Fibroblast of gingiva (primary cell): ENCODE measurements around the gene IER3.

ENCODE experiments used
- DNase-seq: peaks from one replicate; pipeline ENCODE4 v3.0.0-alpha.2; 2011; ENCODE audit warnings: low read depth

IER3 gene, protein sequence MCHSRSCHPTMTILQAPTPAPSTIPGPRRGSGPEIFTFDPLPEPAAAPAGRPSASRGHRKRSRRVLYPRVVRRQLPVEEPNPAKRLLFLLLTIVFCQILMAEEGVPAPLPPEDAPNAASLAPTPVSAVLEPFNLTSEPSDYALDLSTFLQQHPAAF

DNA sequence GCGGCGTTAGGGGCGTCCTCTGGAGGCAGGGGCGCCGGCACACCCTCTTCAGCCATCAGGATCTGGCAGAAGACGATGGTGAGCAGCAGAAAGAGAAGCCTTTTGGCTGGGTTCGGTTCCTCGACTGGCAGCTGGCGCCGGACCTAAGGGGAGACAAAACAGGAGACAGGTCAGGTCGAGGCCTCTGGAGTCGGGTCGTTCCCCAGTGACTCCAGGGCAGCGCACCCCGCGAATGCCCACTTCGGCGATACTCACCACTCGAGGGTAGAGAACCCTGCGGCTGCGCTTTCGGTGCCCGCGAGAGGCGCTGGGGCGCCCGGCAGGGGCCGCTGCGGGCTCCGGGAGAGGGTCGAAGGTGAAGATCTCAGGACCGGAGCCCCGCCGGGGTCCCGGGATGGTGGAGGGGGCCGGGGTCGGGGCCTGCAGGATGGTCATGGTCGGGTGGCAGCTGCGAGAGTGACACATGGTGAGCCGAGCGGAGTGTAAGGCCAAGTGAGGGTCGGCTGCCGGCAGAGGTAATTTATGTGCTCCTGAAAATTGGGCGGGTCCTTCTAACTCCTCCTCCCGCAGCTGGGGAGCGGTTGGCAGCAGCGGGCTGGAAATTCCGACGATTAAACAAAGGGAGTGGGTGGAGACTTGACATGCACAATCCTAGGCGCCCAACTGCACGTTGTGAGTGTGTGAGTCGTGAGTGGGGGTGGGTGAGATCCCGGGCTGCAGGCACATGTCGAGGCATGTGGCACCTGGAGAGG, at the start of gene IER3:
IER3 (minus strand) TSS at position 494 of the 752 bp plus-strand sequence; CDS start at position 465, 29 bp downstream.
- peak; percentile 79 for DNase-seq

DNA sequence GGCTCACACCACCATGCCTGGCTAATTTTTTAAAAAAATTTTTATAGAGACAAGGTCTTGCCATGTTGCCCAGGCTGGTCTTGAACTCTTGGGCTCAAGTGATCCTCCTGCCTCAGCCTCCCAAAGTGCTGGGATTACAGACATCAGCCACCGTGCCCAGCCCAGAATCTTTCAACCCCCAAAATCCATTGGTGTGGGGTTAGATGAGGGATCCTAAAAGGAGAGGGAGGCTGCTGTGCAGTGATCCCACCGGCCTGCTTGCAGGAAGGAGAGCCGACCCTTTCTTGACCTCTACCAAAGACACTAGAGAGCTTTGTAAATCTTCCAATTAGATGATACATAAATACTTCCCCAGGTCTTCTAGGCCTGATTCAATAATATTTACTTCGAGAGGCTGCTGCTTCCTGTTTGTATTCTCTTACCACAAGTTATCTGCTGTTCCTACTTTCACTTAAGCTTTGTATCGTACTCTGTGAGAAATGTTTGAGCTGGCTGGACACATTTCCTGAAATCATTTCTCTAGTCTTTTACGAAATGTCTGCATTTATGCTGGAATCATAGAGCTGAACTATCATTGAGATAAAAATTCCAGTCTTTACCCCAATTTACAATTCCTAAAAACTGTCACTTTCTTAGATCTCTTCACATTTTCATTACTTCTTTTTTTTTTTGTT, 49.3 kb upstream of the IER3 start:
- peak; percentile 53 for DNase-seq

DNA sequence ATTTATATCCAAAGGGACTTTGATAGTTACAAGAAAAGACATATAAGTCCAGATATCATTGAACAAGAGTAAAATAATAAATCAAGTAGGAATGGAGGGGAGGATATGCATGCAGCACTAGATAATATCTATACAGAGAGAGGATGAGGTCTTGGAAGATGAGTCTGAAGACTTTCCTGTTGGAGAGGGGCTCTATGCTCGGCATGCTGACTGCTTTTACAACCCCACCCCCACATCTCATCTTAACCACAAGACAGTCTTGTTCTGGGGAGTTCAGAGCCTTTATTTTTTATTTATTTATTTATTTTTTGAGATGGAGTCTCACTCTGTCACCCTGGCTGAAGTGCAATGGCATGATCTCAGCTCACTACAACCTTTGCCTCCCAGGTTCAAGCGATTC, 48.4 kb upstream of the IER3 start:
- no peak for DNase-seq

DNA sequence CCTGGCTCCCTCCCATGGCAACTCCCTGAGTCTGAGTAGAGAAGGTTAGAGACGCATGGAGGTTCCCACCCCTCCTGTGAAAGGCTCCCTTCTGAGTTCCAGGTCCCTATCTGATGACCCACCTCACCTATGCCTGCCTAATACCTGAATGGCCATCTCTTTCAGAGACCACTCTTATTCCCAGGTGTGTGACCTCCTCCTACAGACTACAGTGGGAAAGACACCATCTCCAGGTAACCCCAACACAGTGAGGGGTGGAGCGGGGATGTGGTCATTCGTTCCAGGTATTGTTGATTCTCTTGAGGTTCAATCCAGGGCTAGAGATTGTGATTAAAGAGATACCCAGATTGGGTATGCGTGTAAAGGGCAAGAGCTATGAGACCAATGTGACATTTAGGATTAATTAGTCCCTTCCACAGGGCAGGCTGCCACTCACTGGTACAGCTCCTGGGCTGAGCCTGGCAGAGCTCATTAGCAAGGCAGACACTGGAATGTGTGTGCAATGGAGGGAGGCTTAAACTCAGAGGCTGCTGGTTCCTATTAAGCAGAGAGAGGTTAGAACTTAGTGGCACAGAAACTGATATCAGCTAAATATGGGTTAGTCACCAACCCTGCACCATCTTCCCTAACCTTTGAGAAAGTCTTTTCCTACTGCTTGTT, 46.5 kb upstream of the IER3 start:
- no peak for DNase-seq

DNA sequence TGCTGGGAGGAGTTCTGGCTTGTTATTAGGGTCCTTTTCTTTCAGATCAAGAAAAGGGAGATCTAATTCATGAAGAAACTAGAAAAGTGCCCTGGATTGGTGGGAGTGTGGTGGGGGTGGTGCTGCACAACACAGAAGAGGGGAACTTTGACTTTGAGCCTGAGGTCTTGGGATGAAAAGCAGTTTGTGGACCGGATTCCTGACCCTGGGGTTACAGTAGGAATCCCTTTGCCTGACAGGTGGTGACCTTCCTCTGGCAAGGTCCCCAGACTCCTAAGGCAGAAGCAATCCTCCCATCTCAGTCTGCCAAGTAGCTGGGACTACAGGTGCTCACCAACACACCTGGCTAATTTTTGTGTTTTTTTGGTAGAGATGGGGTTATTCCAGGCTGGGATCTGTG, 45.3 kb upstream of the IER3 start:
- no peak for DNase-seq

DNA sequence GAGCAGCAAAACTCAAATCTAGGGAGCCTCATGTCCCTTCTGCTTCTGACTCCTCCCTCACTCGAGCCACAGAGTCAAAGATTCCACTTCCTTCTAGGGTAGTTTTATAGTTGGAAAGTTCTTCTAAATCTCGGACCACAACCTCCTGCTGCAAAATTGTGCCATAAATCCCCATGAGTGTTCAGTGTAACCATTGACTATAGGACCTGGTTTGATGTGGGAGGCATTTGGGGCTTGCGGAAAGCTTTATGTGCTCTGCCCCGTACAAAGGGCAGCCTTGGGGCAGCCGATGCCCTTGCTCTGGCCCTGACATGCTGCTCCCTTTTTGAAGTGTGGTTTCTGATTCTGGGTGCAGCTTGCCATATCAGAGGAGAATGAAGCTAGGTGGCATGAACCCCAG, 43.6 kb upstream of the IER3 start:
- DNase-seq = peak; percentile 62

DNA sequence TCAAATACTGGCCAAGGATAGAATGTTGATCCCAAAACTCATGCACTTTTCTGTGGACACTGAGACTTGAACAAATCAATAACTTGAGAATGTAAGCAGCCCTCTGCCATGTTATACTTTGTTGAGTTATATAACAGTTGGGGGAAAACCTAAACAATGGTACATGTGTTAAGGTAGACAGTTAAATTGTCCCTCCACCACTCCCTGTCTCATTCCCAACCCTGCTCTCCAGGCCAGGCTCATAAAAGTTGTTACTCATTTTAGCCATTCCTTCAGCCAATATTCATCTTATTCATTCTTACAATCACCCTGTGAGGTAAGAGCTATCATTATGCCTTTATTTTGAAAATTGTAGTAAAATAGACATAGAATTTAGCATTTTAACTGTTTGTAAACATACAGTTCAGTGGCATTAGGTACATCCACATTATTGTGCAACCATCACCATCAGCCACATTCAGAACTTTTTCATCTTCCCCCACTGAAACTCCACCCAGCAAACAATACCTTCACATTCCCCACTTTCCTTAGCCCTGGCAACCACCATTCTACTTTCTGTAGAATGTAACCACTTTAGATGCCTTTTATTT, 38.2 kb upstream of the IER3 start:
- DNase-seq = no peak

DNA sequence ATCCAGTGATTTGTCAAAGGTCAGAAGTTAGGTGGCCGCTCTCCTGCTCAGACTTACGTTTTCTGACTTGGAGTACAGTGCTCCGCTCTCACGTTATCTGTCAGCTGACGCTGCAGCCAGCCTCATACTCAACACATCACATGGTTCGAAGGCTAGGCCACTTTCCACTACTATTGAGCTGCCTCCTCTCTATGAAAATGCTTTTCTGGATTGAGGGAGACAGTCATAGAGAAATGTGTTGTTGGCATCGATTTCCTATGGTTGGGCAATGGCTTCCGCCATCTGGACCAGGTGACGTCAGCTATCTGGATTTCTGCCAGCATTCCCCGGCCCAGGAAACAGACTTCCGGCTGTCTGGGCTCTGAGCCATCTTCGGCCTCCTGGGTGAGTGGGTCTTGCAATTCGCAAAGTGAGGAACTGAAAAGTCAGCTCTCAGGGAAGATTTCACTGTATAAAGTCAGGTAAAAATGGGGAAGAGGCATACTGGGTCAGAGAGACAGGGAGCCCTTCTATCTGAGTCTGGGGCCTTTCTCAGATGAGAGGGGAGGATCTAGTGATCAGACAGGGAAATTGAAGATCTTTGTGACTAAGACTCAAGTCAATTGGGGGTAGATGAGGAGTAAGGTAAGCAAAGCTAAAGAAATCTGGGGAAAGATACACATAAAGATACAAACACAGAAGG, 37.5 kb upstream of the IER3 start:
- peak; percentile 98 for DNase-seq

DNA sequence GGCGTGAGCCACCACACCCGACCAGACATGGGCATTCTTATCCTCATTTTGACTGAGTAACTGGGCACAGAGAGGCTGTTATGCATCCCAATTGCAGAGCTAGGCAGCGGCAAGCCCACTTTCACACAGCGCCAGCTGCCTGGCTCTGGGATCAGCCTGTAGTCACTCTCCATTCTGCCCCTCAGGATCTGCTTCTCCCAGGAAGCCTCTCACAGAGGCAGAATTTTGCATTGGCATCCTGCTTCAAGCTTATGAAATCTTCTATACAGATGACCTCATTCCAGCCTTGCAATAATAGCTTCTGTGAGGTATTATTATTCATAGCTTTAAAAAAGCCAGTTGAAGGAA, 37.0 kb upstream of the IER3 start:
- no peak for DNase-seq

DNA sequence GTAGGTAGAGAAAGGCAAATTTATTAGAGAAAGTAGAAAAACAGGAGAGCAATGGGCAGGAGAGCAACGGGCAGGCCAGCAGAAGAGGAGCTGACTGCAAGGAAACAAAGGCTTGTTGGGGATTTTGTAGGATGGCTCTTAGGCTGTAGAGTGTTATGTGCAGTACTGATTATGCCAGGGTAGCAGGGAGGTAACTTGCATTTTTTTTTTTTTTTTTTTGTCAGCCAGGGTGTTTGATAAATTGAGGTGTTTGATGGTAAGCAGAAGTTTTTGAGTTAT, 36.2 kb upstream of the IER3 start:
- DNase-seq = no peak

DNA sequence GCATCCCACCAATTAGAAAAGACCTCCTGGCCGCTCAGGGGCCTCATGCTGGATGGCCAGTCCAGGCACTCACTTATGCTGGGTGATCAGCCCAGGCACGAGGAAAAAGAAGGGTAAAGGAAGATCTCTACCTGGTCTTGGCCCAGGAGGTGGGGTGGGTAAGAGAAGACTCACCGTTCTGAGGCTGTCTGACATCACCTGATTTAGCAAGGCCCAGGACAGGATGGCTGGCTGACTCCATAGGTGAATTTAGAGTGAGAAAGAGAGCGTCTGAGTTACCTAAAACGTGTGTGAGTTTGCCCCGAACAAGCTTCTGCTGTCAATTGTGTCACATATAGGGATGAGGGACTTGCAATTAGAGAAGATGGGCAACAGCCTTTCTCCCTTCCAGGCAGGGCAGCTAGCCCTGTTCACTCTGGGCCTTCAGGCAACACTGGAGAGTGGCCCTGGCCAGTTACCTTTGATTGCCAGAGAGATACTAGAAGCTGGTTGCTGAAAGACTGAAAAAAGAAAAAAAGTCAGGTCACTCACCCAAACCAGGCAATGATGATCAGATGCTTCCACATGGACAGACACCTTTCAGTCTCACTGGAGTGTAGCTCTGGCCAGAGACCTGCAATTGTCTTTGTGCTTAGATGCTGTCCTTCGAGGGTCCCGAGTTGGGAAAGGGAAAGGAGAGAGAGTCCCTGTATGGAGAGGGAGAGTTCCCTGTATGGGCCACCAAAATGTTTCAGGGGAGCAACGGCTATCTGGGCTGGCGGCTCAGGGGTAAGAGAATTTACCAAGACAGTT, 35.7 kb upstream of the IER3 start:
- no peak for DNase-seq

DNA sequence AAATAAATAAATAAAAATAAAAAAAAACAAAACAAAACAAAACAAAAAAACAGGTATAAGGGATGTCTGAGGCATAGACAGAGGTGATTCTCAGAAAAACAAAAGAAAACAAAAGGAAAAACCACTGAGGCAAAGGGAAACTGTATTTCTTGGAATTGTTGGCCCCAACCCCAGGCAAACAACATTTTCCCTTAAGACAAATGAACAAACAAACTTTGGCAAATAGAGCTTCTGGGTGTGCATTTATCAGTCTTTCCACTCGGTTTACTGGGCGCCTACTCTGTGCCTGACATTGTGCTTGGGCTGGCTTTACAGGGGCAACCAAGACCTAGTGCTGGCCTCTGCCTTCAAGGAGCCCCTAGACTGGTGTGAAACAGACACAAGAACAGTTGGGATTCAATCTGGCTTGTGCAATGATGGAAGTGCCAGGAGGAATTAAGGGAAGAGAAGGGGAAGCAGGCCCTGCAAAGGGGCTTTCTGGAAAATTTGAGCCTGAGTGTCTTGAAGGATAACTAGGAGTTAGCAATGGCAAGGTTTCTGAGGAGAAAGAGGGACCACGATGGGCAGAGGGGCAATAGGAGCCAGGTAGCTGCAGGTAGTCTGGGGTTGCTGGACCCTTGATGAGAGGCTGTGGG, 33.8 kb upstream of the IER3 start:
- DNase-seq = no peak

DNA sequence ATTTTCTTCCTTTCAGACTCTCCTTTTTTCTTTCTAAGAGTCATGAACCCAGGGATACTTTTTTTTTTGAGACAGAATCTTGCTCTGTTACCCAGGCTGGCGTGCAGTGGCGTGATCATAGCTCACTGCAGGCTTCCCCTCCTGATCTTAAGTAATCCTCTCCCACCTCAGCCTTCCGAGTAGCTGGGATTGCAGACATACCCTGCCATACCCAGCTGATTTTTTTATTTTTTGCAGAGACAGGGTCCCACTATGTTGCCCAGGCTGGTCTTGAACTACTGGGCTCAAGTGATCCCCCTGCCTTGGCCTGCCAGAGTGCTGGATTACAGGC, 32.8 kb upstream of the IER3 start:
- DNase-seq = no peak

DNA sequence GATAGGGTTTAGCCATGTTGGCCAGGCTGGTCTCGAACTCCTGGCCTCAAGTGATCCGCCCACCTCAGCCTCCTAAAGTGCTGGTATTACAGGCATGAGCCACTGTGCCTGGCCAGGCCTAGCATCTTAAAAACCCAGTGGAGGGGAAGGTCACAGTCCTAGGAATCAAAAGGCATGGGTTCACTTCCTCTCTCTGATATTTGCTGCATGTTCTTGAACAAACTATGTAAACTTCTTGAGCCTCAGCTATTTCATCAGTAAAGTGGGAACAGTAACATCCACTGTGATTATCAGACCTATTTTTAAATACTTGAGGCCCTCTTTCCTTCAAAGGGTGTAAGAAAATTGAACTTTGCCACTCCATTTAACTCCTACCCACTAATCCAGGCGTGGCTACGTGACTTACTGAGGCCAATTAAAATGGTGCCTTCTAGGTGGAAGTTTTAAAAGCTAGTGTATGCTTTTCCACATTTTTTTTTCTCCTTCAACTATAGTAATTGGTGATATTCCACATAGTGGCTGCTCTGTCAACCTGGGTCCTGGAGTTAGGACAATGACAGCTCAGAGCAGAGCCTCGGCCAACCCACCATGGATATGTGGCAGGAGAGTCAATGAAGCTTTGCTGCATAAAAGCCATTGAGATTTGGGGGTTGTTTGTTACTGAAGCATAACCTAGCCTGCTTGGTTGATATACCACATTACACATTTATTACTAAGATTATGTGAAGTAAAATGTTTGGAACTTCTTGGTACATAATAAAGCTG, 32.2 kb upstream of the IER3 start:
- DNase-seq = no peak

DNA sequence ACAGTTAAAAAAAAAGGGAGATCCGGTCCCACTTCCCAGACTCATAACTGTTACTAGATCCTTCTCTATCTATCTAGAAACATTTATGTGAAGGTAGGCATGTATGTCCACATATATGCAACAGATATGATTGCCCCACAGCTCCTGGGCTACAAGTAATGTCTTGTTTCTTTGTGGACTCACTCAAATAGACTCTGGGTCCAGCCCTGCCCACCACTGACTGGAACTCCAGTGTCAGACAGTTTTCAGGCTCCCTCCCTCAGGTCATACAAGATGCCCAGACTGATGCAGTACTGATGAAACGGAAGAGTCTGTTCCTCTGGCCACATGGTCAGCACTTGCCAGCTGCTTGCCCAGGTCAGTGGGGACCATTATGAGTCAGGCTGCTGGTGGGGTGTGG, 30.8 kb upstream of the IER3 start:
- no peak for DNase-seq

DNA sequence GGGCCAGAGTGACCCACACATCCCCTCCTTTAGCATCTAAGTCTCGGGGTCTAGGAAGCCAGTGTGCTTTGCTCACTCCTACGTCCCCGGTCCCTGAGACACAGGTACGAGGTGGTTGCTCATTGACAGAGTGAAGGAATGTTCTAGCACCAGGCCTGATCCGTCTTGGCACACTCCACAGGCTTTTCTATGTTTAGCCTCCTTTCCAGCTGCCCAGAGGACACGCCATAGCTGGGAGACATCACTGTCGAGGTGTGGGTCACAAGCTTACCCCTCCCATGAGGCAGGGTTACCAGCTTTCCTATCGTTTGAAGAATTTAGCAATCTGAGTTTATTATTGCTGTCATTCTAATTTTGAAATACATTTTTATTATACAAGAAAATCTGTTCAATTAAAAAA, 30.4 kb upstream of the IER3 start:
- DNase-seq = no peak

DNA sequence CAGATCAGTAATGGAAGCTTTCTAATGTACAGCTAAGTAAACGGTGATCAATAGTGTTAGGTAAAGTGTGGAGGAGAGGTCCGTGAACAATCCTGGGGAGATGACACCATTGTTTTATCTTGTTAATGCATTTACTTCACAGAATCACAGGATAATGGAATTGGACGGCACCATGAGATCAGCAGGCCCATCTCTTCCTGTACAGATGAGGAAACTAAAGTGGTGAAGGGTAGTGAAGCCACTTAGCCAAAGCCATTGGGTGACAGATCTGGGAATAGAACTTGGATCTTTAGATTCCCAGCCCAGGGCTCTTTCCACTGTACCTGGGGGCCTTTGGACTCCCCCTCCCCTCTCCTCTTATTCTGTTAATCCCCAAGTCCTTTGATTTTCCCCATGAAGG, 26.2 kb upstream of the IER3 start:
- no peak for DNase-seq

DNA sequence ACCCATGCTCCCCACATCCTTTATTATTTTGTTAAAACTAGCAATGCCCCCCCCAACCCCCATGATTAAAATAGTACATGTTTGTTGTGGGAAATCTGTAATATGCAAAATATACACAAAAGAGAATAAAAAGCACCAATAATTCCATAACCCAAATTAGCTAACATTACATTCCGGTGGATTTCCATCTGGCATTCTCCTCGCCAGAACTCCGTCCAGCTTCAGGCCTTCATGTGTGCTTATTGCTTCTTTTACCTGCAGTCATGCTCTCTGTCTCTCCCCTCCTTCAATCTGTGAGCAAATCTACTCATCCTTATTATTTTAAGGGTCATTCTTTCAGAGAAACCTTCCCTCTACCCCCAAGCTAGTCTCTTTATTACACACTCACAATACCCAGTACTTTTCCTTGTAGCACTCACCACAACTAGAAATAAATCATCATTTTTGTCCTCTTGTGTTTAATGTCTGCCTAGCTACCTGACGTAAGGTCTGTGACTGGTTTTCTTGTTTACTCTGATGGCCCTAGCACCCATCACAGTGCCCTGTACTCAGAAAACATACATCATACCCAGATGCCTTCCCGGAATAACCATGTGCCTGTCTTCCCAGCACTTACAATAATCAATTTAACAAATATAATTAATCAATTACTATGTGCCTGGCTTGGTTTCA, 25.6 kb upstream of the IER3 start:
- DNase-seq = no peak

DNA sequence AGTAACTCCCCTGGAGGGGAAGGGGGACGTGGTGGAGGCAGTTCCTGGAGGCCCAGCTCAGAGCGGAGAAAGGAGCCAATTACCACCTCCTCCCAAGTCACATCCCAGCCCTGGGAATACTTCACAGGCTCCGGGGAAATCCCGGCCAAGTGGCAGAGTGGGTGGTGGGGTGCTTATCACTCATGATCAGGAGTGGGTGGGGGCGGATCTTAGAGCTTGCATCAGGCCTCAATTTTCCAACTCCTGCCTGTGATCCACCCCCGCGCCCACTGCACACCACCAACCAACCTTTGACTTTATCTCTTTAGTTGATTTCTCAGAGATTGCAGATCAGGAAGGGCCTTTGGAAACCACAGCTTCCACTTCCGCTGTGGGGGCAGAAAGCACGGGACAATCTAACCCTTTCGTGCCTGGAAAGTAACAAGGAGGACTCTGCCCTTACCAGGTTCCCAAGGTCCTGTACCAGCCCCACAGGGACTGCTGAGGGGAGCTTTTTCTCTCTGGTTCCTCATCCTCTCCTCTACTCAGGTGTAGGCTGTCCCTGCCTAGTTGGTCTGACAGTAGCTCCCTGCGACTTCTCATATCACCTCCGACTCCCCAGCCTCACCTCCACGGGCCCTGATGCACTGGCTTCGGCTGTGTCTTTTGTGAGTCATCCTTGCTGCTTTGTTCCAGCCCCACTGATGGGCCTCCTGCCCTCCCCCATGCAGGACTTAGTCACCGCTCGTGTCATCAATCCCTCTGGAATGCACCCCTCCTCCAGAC, 24.9 kb upstream of the IER3 start:
- peak; percentile 77 for DNase-seq
